GM19438 (cell line): ENCODE data around the gene LRBA.
"Not testable (repeated sequence)": the region's sequence is repeated elsewhere in the genome, so short reads cannot be mapped to it uniquely, and the experiment has no call there.

Experiments used
- ATAC-seq: cut with Tn5 transposase; IDR thresholded peaks from one replicate; pipeline ENCODE4 v1.9.1; 2021; ENCODE audit warnings: low read depth; ENCODE audit not compliant: unreplicated experiment

The LRBA gene

GRCh38 chr4:150978738-150979575 lies 36.1 kb downstream of the LRBA start:
- no peak for ATAC-seq

- no peak for ATAC-seq
These were observed 38.5 kb downstream of the LRBA start for GRCh38 chr4:150976478-150977118.

GRCh38 chr4:150974750-150975149 lies 40.3 kb downstream of the LRBA start:
- ATAC-seq: peak; percentile 69

- ATAC-seq: no peak
These were observed 40.8 kb downstream of the LRBA start for GRCh38 chr4:150974252-150974640.

GRCh38 chr4:150973626-150974251 lies 41.3 kb downstream of the LRBA start:
- ATAC-seq: no peak

GRCh38 chr4:150972592-150972991 lies 42.5 kb downstream of the LRBA start:
- no peak for ATAC-seq

GRCh38 chr4:150971901-150972300 lies 43.2 kb downstream of the LRBA start:
- no peak for ATAC-seq

- no peak for ATAC-seq
These were observed 44.4 kb downstream of the LRBA start for GRCh38 chr4:150970685-150971151.

GRCh38 chr4:150964754-150965153 lies 50.3 kb downstream of the LRBA start:
- no peak for ATAC-seq

- ATAC-seq: not testable (repeated sequence)
These were observed 51.3 kb downstream of the LRBA start for GRCh38 chr4:150963602-150964345.

- no peak for ATAC-seq
These were observed 52.8 kb downstream of the LRBA start for GRCh38 chr4:150962245-150962644.

- ATAC-seq: no peak
These were observed 53.5 kb downstream of the LRBA start for GRCh38 chr4:150961566-150961965.

- peak; percentile 62 for ATAC-seq
These were observed 54.3 kb downstream of the LRBA start for GRCh38 chr4:150960818-150961217.

GRCh38 chr4:150960079-150960478 lies 55.0 kb downstream of the LRBA start:
- ATAC-seq: no peak

- ATAC-seq: not testable (repeated sequence)
These were observed 57.1 kb downstream of the LRBA start for GRCh38 chr4:150957981-150958380.

GRCh38 chr4:150957095-150957494 lies 58.0 kb downstream of the LRBA start:
- ATAC-seq: not testable (repeated sequence)

- ATAC-seq: not testable (repeated sequence)
These were observed 61.2 kb downstream of the LRBA start for GRCh38 chr4:150953916-150954315.

- no peak for ATAC-seq
These were observed 62.8 kb downstream of the LRBA start for GRCh38 chr4:150952167-150952845.

GRCh38 chr4:150950657-150951288 lies 64.3 kb downstream of the LRBA start:
- no peak for ATAC-seq

- ATAC-seq: no peak
These were observed 65.1 kb downstream of the LRBA start for GRCh38 chr4:150949943-150950342.
